Neural cell (in vitro differentiated cells): ENCODE data around the gene WRAP73. TPM values are rescaled to one million over a fixed set of nuclear protein-coding genes. Genes with fewer than 3 reads are reported as not detected.

Experiments
- H2AFZ ChIP-seq: fragments of 200-600, 300-800 bp; sonication (generic), shearing (Covaris generic); 2 replicates; pipeline ENCODE4 v1.6.0; 2014; ENCODE audit warnings: low read depth, mild to moderate bottlenecking, antibody characterized with exemption, low read length, moderate library complexity
- H3F3A ChIP-seq: fragments of 200-600 bp; shearing (Covaris generic); 2 replicates; pipeline ENCODE4 v1.6.1; 2016; ENCODE audit warnings: mild to moderate bottlenecking, moderate library complexity, mixed read lengths, antibody characterized with exemption, low read length; ENCODE audit not compliant: insufficient read depth, poor library complexity, severe bottlenecking
- H3K27ac ChIP-seq: fragments of 200-600, 300-800 bp; sonication (generic), shearing (Covaris generic); 2 replicates; pipeline ENCODE4 v1.5.1; 2014; ENCODE audit warnings: mild to moderate bottlenecking, low read length, moderate library complexity
- H3K27me3 ChIP-seq: fragments of 300-800, 200-600 bp; sonication (generic), shearing (Covaris generic); 2 replicates; pipeline ENCODE4 v1.6.0; 2014; ENCODE audit warnings: mild to moderate bottlenecking, low read depth, low read length, moderate library complexity; ENCODE audit not compliant: insufficient read depth
- H3K36me3 ChIP-seq: fragments of 300-800, 200-600 bp; sonication (generic), shearing (Covaris generic); 2 replicates; pipeline ENCODE4 v1.5.1; 2014; ENCODE audit warnings: mild to moderate bottlenecking, antibody characterized with exemption, low read length, moderate library complexity; ENCODE audit not compliant: insufficient read depth
- H3K4me2 ChIP-seq: fragments of 300-800, 200-600 bp; sonication (generic), shearing (Covaris generic); 2 replicates; pipeline ENCODE4 v1.6.0; 2014; ENCODE audit warnings: mild to moderate bottlenecking, low read length
- H3K4me3 ChIP-seq: fragments of 300-800, 200-600 bp; sonication (generic), shearing (Covaris generic); 2 replicates; pipeline ENCODE4 v1.5.1; 2014; ENCODE audit warnings: mild to moderate bottlenecking, low read length, moderate library complexity
- H3K79me2 ChIP-seq: fragments of 200-600 bp; shearing (Covaris generic); replicated peaks from 2 replicates; pipeline ENCODE4 v1.6.0; 2014; ENCODE audit warnings: mild to moderate bottlenecking, low read length, moderate library complexity; ENCODE audit not compliant: insufficient read depth
- H3K9ac ChIP-seq: fragments of 300-800, 200-600 bp; sonication (generic), shearing (Covaris generic); 2 replicates; pipeline ENCODE4 v1.6.1; 2016; ENCODE audit warnings: mild to moderate bottlenecking, low read length, mixed read lengths
- H3K9me2 ChIP-seq: fragments of 200-600 bp; shearing (Covaris generic); 2 replicates; pipeline ENCODE4 v1.6.1; 2016; ENCODE audit warnings: mild to moderate bottlenecking, low read length, mixed read lengths; ENCODE audit not compliant: insufficient read depth
- H3K9me3 ChIP-seq: fragments of 200-600, 300-800 bp; sonication (generic), shearing (Covaris generic); 2 replicates; pipeline ENCODE4 v1.6.1; 2016; ENCODE audit warnings: mild to moderate bottlenecking, mixed run types, low read length, moderate library complexity, mixed read lengths
- H4K20me1 ChIP-seq: fragments of 200-600 bp; shearing (Covaris generic); 2 replicates; pipeline ENCODE4 v1.6.1; 2016; ENCODE audit warnings: mild to moderate bottlenecking, mixed run types; ENCODE audit not compliant: insufficient read depth
- EP300 ChIP-seq: fragments of 450-650 bp; conservative IDR thresholded peaks from 2 replicates; pipeline ENCODE4 v1.6.1; 2014; ENCODE audit warnings: antibody characterized with exemption, mild to moderate bottlenecking, moderate library complexity; ENCODE audit not compliant: poor library complexity, severe bottlenecking
- EZH2 ChIP-seq: fragments of 200-600, 300-800 bp; shearing (Covaris generic), sonication (generic); IDR thresholded peaks from 2 replicates; pipeline ENCODE4 v1.6.1; 2014; ENCODE audit warnings: antibody characterized with exemption, low read length, borderline replicate concordance, mild to moderate bottlenecking; ENCODE audit not compliant: insufficient read depth, poor library complexity, severe bottlenecking
- MXI1 ChIP-seq: fragments of 450-650 bp; conservative IDR thresholded peaks from 2 replicates; pipeline ENCODE4 v1.6.1; 2014; ENCODE audit warnings: antibody characterized with exemption, mild to moderate bottlenecking; ENCODE audit not compliant: poor library complexity, severe bottlenecking
- POLR2AphosphoS5 ChIP-seq: IDR thresholded peaks from 2 replicates; pipeline ENCODE4 v1.6.1; 2012
- RAD21 ChIP-seq: fragments of 450-650 bp; conservative IDR thresholded peaks from 2 replicates; pipeline ENCODE4 v1.6.1; 2014; ENCODE audit warnings: antibody characterized with exemption, mild to moderate bottlenecking, moderate library complexity
- SMC3 ChIP-seq: fragments of 450-650 bp; conservative IDR thresholded peaks from 2 replicates; pipeline ENCODE4 v1.6.1; 2014; ENCODE audit warnings: antibody characterized with exemption, mild to moderate bottlenecking, moderate library complexity; ENCODE audit not compliant: poor library complexity
- TAF1 ChIP-seq: IDR thresholded peaks from 2 replicates; pipeline ENCODE4 v1.6.1; 2012; ENCODE audit warnings: low read depth
- polyA plus RNA-seq: library from polyadenylated mRNA; depleted of rRNA; stranded (reverse); fragments of >200 nt; gene quantifications from 2 replicates; pipeline ENCODE4 v1.2.3, GENCODE V29; 2014
- TF ChIP-seq, protein P1 (sequence below): fragments of 450-650 bp; IDR thresholded peaks from 2 replicates; pipeline ENCODE4 v1.5.1; 2014; ENCODE audit warnings: antibody characterized with exemption, mild to moderate bottlenecking, moderate library complexity; ENCODE audit not compliant: poor library complexity, severe bottlenecking
- TF ChIP-seq, protein P2 (sequence below): IDR thresholded peaks from 2 replicates; pipeline ENCODE4 v1.6.1; 2012; ENCODE audit warnings: borderline replicate concordance

Gene WRAP73
- polyA plus RNA-seq, 1 donor from 2014 or later: 32.9 TPM

DNA sequence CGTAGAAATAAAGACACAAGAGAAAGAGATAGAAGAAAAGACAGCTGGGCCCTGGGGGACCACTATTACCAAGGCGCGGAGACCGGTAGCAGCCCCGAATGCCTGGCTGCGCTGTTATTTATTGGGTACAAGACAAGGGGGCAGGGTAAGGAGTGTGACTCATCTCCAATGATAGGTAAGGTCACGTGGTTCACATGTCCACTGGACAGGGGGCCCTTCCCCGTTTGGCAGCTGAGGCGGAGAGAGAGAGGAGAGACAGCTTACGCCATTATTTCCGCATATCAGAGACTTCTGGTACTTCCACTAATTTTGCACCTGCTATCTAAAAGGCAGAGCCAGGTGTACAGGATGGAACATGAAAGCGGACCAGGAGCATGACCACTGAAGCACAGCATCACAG, 29.2 kb downstream of the WRAP73 start:
- H2AFZ ChIP-seq: no peak overlapping the region
- H3K9ac ChIP-seq: no peak overlapping the region

DNA sequence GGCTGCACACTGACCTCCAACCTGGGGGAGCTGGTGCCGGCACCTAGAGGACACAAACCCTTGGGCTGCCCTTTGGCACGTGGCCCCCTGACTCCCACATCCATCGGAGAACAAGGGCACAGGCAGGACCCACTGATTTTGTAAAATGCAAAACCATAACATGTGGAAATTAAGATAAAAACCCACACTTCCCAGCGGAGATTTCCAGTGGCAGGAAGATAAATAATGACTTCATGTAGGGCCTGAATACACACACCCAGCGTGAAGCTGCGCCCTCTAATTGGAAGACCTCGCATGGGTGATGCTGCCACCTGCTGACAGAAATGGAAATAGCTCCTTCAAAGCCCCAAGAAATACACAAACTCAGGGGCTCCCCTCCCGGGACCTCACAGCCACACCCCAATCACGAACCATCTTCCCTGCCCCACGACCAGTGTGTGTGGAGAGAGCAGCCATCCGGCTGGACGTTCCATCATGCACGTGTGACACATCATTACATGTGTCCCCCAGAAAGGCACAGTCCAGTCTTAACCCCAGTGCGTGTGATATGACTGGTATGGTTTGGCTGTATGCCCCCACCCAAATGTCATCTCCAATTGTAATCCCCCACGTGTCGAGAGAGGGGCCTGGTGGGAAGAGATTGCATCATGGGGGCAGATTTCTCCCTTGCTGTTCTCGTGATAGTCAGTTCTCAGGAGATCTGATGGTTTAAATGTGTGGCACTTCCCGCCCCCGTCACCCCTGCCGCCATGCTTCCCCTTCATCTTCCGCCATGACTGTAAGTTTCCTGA, 30.8 kb downstream of the WRAP73 start:
- H3K4me3 ChIP-seq: no peak overlapping the region
- H3K4me2 ChIP-seq: no peak overlapping the region
- H3K9ac ChIP-seq: no peak overlapping the region
- no peaks in the 10 kb centered on the region for H3F3A ChIP-seq
- H3K79me2 ChIP-seq: peaks cover 3% of the 10 kb centered on the region
- H3K27me3 ChIP-seq: no peaks in the 10 kb centered on the region
- no peak for TF ChIP-seq EP300
- no peak for TF ChIP-seq POLR2AphosphoS5
- TF ChIP-seq RAD21: peak; percentile 86
- TF ChIP-seq, protein P1, sequence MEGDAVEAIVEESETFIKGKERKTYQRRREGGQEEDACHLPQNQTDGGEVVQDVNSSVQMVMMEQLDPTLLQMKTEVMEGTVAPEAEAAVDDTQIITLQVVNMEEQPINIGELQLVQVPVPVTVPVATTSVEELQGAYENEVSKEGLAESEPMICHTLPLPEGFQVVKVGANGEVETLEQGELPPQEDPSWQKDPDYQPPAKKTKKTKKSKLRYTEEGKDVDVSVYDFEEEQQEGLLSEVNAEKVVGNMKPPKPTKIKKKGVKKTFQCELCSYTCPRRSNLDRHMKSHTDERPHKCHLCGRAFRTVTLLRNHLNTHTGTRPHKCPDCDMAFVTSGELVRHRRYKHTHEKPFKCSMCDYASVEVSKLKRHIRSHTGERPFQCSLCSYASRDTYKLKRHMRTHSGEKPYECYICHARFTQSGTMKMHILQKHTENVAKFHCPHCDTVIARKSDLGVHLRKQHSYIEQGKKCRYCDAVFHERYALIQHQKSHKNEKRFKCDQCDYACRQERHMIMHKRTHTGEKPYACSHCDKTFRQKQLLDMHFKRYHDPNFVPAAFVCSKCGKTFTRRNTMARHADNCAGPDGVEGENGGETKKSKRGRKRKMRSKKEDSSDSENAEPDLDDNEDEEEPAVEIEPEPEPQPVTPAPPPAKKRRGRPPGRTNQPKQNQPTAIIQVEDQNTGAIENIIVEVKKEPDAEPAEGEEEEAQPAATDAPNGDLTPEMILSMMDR: peak; percentile 93
- no peak for TF ChIP-seq TAF1
- peak; percentile 98 for TF ChIP-seq SMC3
- H3K9me3 ChIP-seq: no peaks in the 10 kb centered on the region
- H3K9me2 ChIP-seq: no peaks in the 10 kb centered on the region
- H3K36me3 ChIP-seq: no peaks in the 10 kb centered on the region
- H3K27ac ChIP-seq: no peak overlapping the region
- no peaks in the 10 kb centered on the region for H4K20me1 ChIP-seq
- no peak overlapping the region for H2AFZ ChIP-seq

More for the DNA sequence above, 29.2 kb downstream of the WRAP73 start:
- H3K9me2 ChIP-seq: no peaks in the 10 kb centered on the region
- H3F3A ChIP-seq: no peaks in the 10 kb centered on the region
- H3K36me3 ChIP-seq: no peaks in the 10 kb centered on the region
- H3K9me3 ChIP-seq: no peaks in the 10 kb centered on the region
- H3K4me3 ChIP-seq: no peak overlapping the region
- H3K4me2 ChIP-seq: no peak overlapping the region
- peaks cover 8% of the 10 kb centered on the region for H3K79me2 ChIP-seq
- TF ChIP-seq, protein P1: no peak
- no peak for TF ChIP-seq EP300
- TF ChIP-seq TAF1: no peak
- H4K20me1 ChIP-seq: no peaks in the 10 kb centered on the region
- H3K27me3 ChIP-seq: no peaks in the 10 kb centered on the region
- H3K27ac ChIP-seq: no peak overlapping the region

DNA sequence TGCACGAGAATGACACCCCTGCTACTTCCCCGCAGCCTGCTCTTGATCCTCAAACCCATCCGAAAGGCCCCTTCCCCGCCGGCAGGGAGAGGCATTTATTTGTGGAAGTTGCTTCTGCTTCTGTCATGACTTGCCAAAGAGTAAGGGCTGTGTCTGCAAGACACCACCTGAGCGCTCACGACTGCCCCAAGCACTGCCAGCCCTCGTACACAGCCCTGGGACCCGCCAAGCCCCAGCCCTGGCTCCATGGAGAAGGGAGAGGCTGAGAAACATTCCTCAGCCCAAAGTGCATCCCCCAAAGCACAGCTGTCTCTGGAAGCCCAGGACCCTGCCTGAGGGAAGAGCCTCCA, 31.4 kb downstream of the WRAP73 start:
- Histone ChIP-seq H3K9ac (no peak overlapping the region), H3K9me2 (no peaks in the 10 kb centered on the region), H2AFZ (no peak overlapping the region), H3K27me3 (no peaks in the 10 kb centered on the region), H3K9me3 (no peaks in the 10 kb centered on the region), H3F3A (no peaks in the 10 kb centered on the region), H3K4me3 (no peak overlapping the region), H3K4me2 (no peak overlapping the region), H4K20me1 (no peaks in the 10 kb centered on the region), H3K79me2 (no peaks in the 10 kb centered on the region), H3K27ac (no peak overlapping the region), H3K36me3 (no peaks in the 10 kb centered on the region)
- TF ChIP-seq MXI1: no peak
- TF ChIP-seq TAF1: no peak
- TF ChIP-seq, protein P2, sequence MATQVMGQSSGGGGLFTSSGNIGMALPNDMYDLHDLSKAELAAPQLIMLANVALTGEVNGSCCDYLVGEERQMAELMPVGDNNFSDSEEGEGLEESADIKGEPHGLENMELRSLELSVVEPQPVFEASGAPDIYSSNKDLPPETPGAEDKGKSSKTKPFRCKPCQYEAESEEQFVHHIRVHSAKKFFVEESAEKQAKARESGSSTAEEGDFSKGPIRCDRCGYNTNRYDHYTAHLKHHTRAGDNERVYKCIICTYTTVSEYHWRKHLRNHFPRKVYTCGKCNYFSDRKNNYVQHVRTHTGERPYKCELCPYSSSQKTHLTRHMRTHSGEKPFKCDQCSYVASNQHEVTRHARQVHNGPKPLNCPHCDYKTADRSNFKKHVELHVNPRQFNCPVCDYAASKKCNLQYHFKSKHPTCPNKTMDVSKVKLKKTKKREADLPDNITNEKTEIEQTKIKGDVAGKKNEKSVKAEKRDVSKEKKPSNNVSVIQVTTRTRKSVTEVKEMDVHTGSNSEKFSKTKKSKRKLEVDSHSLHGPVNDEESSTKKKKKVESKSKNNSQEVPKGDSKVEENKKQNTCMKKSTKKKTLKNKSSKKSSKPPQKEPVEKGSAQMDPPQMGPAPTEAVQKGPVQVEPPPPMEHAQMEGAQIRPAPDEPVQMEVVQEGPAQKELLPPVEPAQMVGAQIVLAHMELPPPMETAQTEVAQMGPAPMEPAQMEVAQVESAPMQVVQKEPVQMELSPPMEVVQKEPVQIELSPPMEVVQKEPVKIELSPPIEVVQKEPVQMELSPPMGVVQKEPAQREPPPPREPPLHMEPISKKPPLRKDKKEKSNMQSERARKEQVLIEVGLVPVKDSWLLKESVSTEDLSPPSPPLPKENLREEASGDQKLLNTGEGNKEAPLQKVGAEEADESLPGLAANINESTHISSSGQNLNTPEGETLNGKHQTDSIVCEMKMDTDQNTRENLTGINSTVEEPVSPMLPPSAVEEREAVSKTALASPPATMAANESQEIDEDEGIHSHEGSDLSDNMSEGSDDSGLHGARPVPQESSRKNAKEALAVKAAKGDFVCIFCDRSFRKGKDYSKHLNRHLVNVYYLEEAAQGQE: no peak
- TF ChIP-seq POLR2AphosphoS5: no peak
- no peak for TF ChIP-seq SMC3
- TF ChIP-seq, protein P1: no peak
- TF ChIP-seq EP300: no peak
- TF ChIP-seq RAD21: no peak
- TF ChIP-seq EZH2: no peak
